Right cardiac atrium (tissue), 5 donors: ENCODE results near the gene RAB33A. TPM values are rescaled to one million over a fixed set of nuclear protein-coding genes. Genes with fewer than 3 reads are reported as not detected.

Experiments used
- ATAC-seq, 2 donors: fragments of 200-7000 bp; cut with Tn5 transposase; one replicate each; pipeline versions ENCODE4 v1.8.0 to v1.9.1; 2020; ENCODE audit warnings: moderate library complexity in 2 of 2, mild to moderate bottlenecking in 1 of 2
- DNase-seq, 3 donors: peaks; one replicate each; pipeline ENCODE4 v3.0.0-alpha.2; 2020
- H3K27ac ChIP-seq: one replicate; pipeline ENCODE4 v1.5.1; 2013; ENCODE audit warnings: mild to moderate bottlenecking, low read length, control low read depth, moderate library complexity
- H3K27me3 ChIP-seq: one replicate; pipeline ENCODE4 v1.6.1; 2013; ENCODE audit not compliant: control insufficient read depth, insufficient read depth
- H3K4me1 ChIP-seq: one replicate; pipeline ENCODE4 v1.6.1; 2013; ENCODE audit warnings: low read length; ENCODE audit not compliant: control insufficient read depth, insufficient read depth
- H3K4me3 ChIP-seq: one replicate; pipeline ENCODE4 v1.5.1; 2013; ENCODE audit warnings: low read length, control low read depth
- H3K9me3 ChIP-seq: one replicate; pipeline ENCODE4 v1.6.1; 2013; ENCODE audit warnings: low read length; ENCODE audit not compliant: control insufficient read depth
- WGBS: extraction: QIAGEN DNeasy Blood & Tissue Kit; methylation state at CpG from one replicate; pipeline ENCODE4 v1.1.7; 2013; 5-methylcytosine and 5-hydroxymethylcytosine counted together
- intact Hi-C, 4 donors: fragments of 100-400 bp; cut with DNase I; formaldehyde crosslinking; loops; one replicate each; pipeline versions ENCODE4 v1.11.0 to v1.14.0; 2022 to 2023
- polyA plus RNA-seq: library from polyadenylated mRNA; stranded (reverse); fragments of 200-250 nt; gene quantifications from one replicate; pipeline ENCODE4 v1.2.3, GENCODE V29; 2013
- total RNA-seq, 4 donors: library from RNA; stranded (reverse); fragmentation: NEBNext Ultra II Directional; extraction: Animal tissue kit (Norgen Biotek cat#: 25700); gene quantifications; one replicate each; pipeline ENCODE4 v1.2.1, GENCODE V29; 2021
- donor health status: healthy with polysubstance abuse.
- donor health status: DM: no; HTN: yes; CAD: no.
- donor health status: DM: no; HTN: no; CAD: no.
- donor health status: DM: no; HTN: yes; CAD: no; lungs with severe emphysema.
- donor health status: DM: yes; HTN: yes; CAD: no.

The RAB33A gene
- total and polyA plus RNA-seq, 5 donors, result 9.8 to 21.9 (median 18.6) TPM

- Histone ChIP-seq H3K27ac (no peak overlapping the region), H3K4me1 (no peaks in the 10 kb centered on the region), H3K4me3 (no peak overlapping the region), H3K27me3 (no peaks in the 10 kb centered on the region), H3K9me3 (no peaks in the 10 kb centered on the region)
- no peak for DNase-seq
- peak in 1 of 2 donors; percentile 81 for ATAC-seq
- intact Hi-C loops, result no loop called here
- WGBS, result 33% methylated on average over 2 of the region's 2 CpGs
Measured at GRCh38 chrX:130155564-130155963, 16.2 kb upstream of the RAB33A start.

GRCh38 chrX:130158311-130158710 is 13.5 kb upstream of the RAB33A start:
- intact Hi-C loops, result no loop called here
- H3K27me3 ChIP-seq, result no peaks in the 10 kb centered on the region
- no peaks in the 10 kb centered on the region for H3K9me3 ChIP-seq
- no peak overlapping the region for H3K27ac ChIP-seq
- DNase-seq (no peak), ATAC-seq (no peak)
- no peaks in the 10 kb centered on the region for H3K4me1 ChIP-seq
- 81% methylated on average over 2 of the region's 2 CpGs for WGBS
- H3K4me3 ChIP-seq, result no peak overlapping the region

- no peak overlapping the region for H3K4me3 ChIP-seq
- intact Hi-C loops, result no loop called here
- H3K27me3 ChIP-seq, result no peaks in the 10 kb centered on the region
- DNase-seq (no peak), ATAC-seq (no peak)
- H3K27ac ChIP-seq, result no peak overlapping the region
- H3K9me3 ChIP-seq, result no peaks in the 10 kb centered on the region
- WGBS, result 90% methylated on average over 4 of the region's 4 CpGs
- H3K4me1 ChIP-seq, result no peaks in the 10 kb centered on the region
Measured at GRCh38 chrX:130159776-130160175, 12.0 kb upstream of the RAB33A start.

DNA sequence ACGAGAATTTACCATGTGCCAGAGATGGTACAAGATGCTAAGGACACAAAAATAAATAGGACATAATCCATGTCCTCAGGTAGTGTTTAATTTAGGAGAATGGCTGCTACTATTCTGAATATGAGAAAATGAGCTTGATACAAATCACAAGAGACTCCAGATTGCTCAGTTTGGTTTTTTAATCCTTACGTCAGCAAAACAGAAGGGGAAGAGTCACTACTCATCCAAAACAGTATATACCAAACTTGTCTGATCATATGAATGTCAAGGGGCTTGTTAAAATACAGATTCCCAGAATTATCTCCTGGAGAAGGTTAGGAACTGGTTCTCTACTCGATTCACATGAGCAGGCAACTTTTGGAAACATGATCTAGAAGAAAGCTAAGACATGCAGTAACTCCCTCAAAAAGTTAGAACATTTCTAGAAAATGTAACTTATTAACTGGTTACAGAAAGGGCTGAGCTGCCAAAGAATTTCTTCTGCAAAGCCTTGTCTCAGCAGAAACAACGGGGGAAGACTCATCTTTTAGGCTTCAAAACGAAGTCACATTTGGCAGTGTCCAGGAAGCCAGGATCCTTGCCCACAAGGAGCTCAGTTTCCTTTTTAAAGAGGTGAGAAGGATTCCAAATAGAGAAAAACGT is 9.5 kb upstream of the RAB33A start:
- WGBS, result 50% methylated on average over 6 of the region's 6 CpGs
- Histone ChIP-seq H3K27ac (no peak overlapping the region), H3K9me3 (no peaks in the 10 kb centered on the region), H3K4me1 (no peaks in the 10 kb centered on the region), H3K4me3 (no peak overlapping the region), H3K27me3 (no peaks in the 10 kb centered on the region)
- DNase-seq (no peak), ATAC-seq (no peak)
- intact Hi-C loops, result no loop called here

- no peaks in the 10 kb centered on the region for H3K27me3 ChIP-seq
- H3K4me3 ChIP-seq, result no peak overlapping the region
- no peak for DNase-seq
- 61% methylated on average over 2 of the region's 2 CpGs for WGBS
- ATAC-seq, result no peak
- H3K4me1 ChIP-seq, result no peaks in the 10 kb centered on the region
- no peaks in the 10 kb centered on the region for H3K9me3 ChIP-seq
- intact Hi-C loops, result no loop called here
- no peak overlapping the region for H3K27ac ChIP-seq
Measured at GRCh38 chrX:130163398-130163797, 8.4 kb upstream of the RAB33A start.

GRCh38 chrX:130165181-130165702 is 6.5 kb upstream of the RAB33A start:
- H3K27me3 ChIP-seq, result no peaks in the 10 kb centered on the region
- WGBS, result under 1% methylated on average over 32 of the region's 32 CpGs
- no peaks in the 10 kb centered on the region for H3K9me3 ChIP-seq
- H3K4me3 ChIP-seq, result peak overlapping the region; percentile 90
- DNase-seq (peak in 1 of 3 donors; percentile 51), ATAC-seq (peak in 1 of 2 donors; percentile 70)
- peak overlapping the region; percentile 92 for H3K27ac ChIP-seq
- no peaks in the 10 kb centered on the region for H3K4me1 ChIP-seq
- intact Hi-C loops, result no loop called here

GRCh38 chrX:130165703-130166502 is 5.9 kb upstream of the RAB33A start, which contains the start of gene AIFM1:
Gene AIFM1 (minus strand): TSS chrX:130165841. CDS start chrX:130165656, 185 bp downstream.
- Histone ChIP-seq H3K27ac (peak within 1 kb of the TSS; percentile 92), H3K4me3 (peak within 1 kb of the TSS; percentile 90), H3K27me3 (no peaks in the 10 kb centered on the region), H3K4me1 (no peaks in the 10 kb centered on the region), H3K9me3 (no peaks in the 10 kb centered on the region)
- ATAC-seq, result peak; percentile 98 to 99
- DNase-seq, result peak; percentile 93 to 97 (median 96)
- under 1% methylated on average over 50 of the region's 50 CpGs for WGBS
- intact Hi-C loops, result no loop called here

- peak overlapping the region; percentile 90 for H3K4me3 ChIP-seq
- 1% methylated on average over 4 of the region's 4 CpGs for WGBS
- intact Hi-C loops, result no loop called here
- ATAC-seq (no peak), DNase-seq (no peak)
- H3K9me3 ChIP-seq, result no peaks in the 10 kb centered on the region
- H3K4me1 ChIP-seq, result no peaks in the 10 kb centered on the region
- H3K27me3 ChIP-seq, result no peaks in the 10 kb centered on the region
- peak overlapping the region; percentile 92 for H3K27ac ChIP-seq
Measured at GRCh38 chrX:130166503-130166777, 5.3 kb upstream of the RAB33A start.

- no peak for ATAC-seq
- Histone ChIP-seq H3K4me3 (peak overlapping the region; percentile 90), H3K27ac (no peak overlapping the region), H3K9me3 (no peaks in the 10 kb centered on the region), H3K27me3 (no peaks in the 10 kb centered on the region), H3K4me1 (no peaks in the 10 kb centered on the region)
- intact Hi-C loops, result no loop called here
- 52% methylated on average over 4 of the region's 4 CpGs for WGBS
- no peak for DNase-seq
Measured at GRCh38 chrX:130167040-130167439, 4.7 kb upstream of the RAB33A start.

GRCh38 chrX:130170752-130171445 is 863 bp upstream of the RAB33A start:
- DNase-seq, result peak; percentile 44 to 74 (median 66)
- intact Hi-C loops, result no loop called here
- no peaks in the 10 kb centered on the region for H3K9me3 ChIP-seq
- peak; percentile 46 to 56 for ATAC-seq
- H3K4me1 ChIP-seq, result peaks cover 5% of the 10 kb centered on the region
- 1% methylated on average over 36 of the region's 36 CpGs for WGBS
- H3K27me3 ChIP-seq, result no peaks in the 10 kb centered on the region
- H3K4me3 ChIP-seq, result peak overlapping the region; percentile 30
- no peak overlapping the region for H3K27ac ChIP-seq
